H1 (cell line): ENCODE data around the gene CWC27. TPM values are rescaled to one million over a fixed set of nuclear protein-coding genes. Genes with fewer than 3 reads are reported as not detected.

ENCODE experiments used
- BACH1 ChIP-seq: IDR thresholded peaks from 2 replicates; pipeline ENCODE4 v1.6.1; 2012; ENCODE audit warnings: low read length, improper control_type of control experiment
- BCL11A ChIP-seq, 2 experiments: IDR thresholded peaks; one replicate each; pipeline ENCODE4 v1.6.1; 2011; ENCODE audit warnings: low read depth in 2 of 2, low read length in 2 of 2, mild to moderate bottlenecking in 2 of 2
- RAD21 ChIP-seq, 2 experiments: IDR thresholded peaks in 1 of 2; conservative IDR thresholded peaks in 1 of 2; 2 replicates each; pipeline ENCODE4 v1.6.1; 2011; ENCODE audit warnings: low read depth in 2 of 2, low read length in 2 of 2, improper control_type of control experiment in 1 of 2, inconsistent platforms in 1 of 2, mild to moderate bottlenecking in 1 of 2, moderate library complexity in 1 of 2
- TEAD4 ChIP-seq: IDR thresholded peaks from 2 replicates; pipeline ENCODE4 v1.6.1; 2012; ENCODE audit warnings: low read depth, low read length, inconsistent platforms, mixed read lengths
- polyA plus RNA-seq, 7 experiments: library from polyadenylated mRNA; depleted of rRNA in 3 of 7; stranded (reverse) in 5 of 7; unstranded in 2 of 7; fragments of >200 nt in 5 of 7; fragments of 200-250 nt in 2 of 7; gene quantifications; 1 replicate in 5 of 7; 2 replicates in 1 of 7; 4 replicates in 1 of 7; pipeline versions ENCODE4 v1.2.1 to v1.2.3, GENCODE V29; 2011 to 2013; ENCODE audit warnings: missing spikeins in 2 of 7, mixed read lengths in 2 of 7
- total RNA-seq: library from RNA; stranded (reverse); fragmentation: NEBNext Ultra II Directional; extraction: Animal tissue kit (Norgen Biotek cat#: 25700); gene quantifications from 2 replicates; pipeline ENCODE4 v1.2.1, GENCODE V29; 2021

The CWC27 gene
- total and polyA plus RNA-seq, 2 of the 8 experiments (the other 6 are each of a cell fraction or from before 2014, with no cell fraction given), result 24.9 to 43.4 TPM

DNA sequence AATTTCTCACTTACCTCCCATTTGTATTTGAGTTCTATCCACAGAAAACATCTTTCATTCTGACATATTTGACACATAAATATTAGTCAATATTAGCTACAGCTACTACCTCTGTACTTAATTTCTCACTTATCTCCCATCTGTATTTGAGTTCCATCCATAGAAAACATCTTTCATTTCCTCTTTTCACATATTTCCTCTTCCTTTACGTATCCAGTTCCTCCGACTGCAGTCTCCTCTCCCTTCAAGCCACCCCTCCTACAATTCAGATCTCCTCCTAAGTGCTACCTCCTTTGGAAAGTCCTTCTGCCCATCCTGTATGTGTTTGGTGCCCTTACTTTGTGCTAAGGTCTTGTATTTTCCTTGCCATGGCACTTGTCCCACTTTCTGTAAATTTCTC, 1.8 kb upstream of the CWC27 start (continued):
- TF ChIP-seq TEAD4, result no peak
- no peak for TF ChIP-seq BCL11A (IDR thresholded peaks at IDR 0.05; ENCODE audit: low read depth in 2 of 2, low read length in 2 of 2)
- no peak for TF ChIP-seq RAD21 (IDR thresholded peaks at IDR 0.05 in 1 of 2, conservative IDR thresholded peaks at IDR 0.05 in 1 of 2; ENCODE audit: low read depth in 2 of 2, low read length in 2 of 2)
- no peak for TF ChIP-seq BACH1
- TF ChIP-seq, all 59 proteins: peak for 0
